ENCODE data around the gene SNCAIP.

- TF ChIP-seq CTCF (IDR thresholded peaks at IDR 0.05; ENCODE audit: insufficient read depth, low read length): no peak
- no peak for TF ChIP-seq POLR2AphosphoS5 (IDR thresholded peaks at IDR 0.05; ENCODE audit: low read depth)
Measured at GRCh38 chr5:122498163-122498562, 186.1 kb downstream of the SNCAIP start.
